Measurements from ENCODE around the gene ADRA1B.

ADRA1B gene

DNA sequence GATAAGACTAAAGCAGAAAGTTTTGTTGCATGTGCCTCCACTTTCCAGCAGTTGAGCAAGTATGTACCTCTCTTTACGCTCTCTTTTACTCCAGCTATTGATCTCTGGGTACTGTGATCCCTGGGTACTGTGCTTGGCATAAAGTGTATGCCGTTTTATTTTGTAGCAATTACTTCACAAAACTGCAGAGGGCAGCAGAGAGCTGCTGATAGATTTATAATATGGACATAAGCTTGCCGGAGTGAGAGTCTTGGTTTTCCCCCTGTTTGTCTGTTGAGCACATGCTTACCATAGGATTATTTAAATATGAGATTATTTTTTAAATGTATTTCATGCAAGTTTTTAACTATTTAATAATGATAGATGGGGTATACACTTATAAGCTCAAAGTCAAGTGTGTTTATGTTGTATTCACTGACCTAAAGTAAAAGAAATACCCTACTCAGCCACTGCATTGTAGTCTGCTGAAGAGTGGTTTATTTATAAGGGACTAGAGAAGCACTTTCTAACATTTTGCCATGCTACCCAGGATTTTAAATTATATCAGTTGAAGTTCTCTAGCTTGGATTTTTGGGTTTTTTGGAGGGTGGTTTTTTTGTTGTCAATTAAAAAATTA is 105.7 kb downstream of the ADRA1B start:
- peak; percentile 70 for DNase-seq
